Neural progenitor cell (in vitro differentiated cells): ENCODE data around the gene PREP. TPM values are rescaled to one million over a fixed set of nuclear protein-coding genes. Genes with fewer than 3 reads are reported as not detected.

Experiments
- DNase-seq: peaks from one replicate; pipeline ENCODE4 v3.0.0-alpha.2; 2016; ENCODE audit warnings: low spot score
- H2AFZ ChIP-seq: fragments of 200-600 bp; sonication (generic); replicated peaks from 2 replicates; pipeline ENCODE4 v1.6.1; 2016; ENCODE audit warnings: antibody characterized with exemption
- H3F3A ChIP-seq: fragments of 200-600 bp; sonication (generic); 2 replicates; pipeline ENCODE4 v1.6.1; 2016; ENCODE audit warnings: antibody characterized with exemption, low read depth
- H3K27ac ChIP-seq: fragments of 200-600 bp; sonication (generic); 2 replicates; pipeline ENCODE4 v1.5.1; 2016; ENCODE audit warnings: mild to moderate bottlenecking
- H3K27me3 ChIP-seq: fragments of 200-600 bp; sonication (generic); 2 replicates; pipeline ENCODE4 v1.6.1; 2016; ENCODE audit warnings: mild to moderate bottlenecking, moderate library complexity
- H3K36me3 ChIP-seq: fragments of 200-600 bp; sonication (generic); 2 replicates; pipeline ENCODE4 v1.5.1; 2016
- H3K4me1 ChIP-seq: fragments of 200-600 bp; sonication (generic); 2 replicates; pipeline ENCODE4 v1.6.1; 2016; ENCODE audit warnings: mixed run types
- H3K4me2 ChIP-seq: fragments of 200-600 bp; sonication (generic); 2 replicates; pipeline ENCODE4 v1.6.1; 2016
- H3K4me3 ChIP-seq: fragments of 200-600 bp; sonication (generic); 2 replicates; pipeline ENCODE4 v1.5.1; 2016
- H3K79me2 ChIP-seq: fragments of 200-600 bp; sonication (generic); 2 replicates; pipeline ENCODE4 v1.6.1; 2016; ENCODE audit warnings: low read depth
- H3K9ac ChIP-seq: fragments of 200-600 bp; sonication (generic); 2 replicates; pipeline ENCODE4 v1.6.1; 2016
- H3K9me3 ChIP-seq: fragments of 200-600 bp; sonication (generic); 2 replicates; pipeline ENCODE4 v1.5.1; 2016; ENCODE audit warnings: low read depth
- H4K20me1 ChIP-seq: fragments of 200-600 bp; sonication (generic); 2 replicates; pipeline ENCODE4 v1.6.1; 2016; ENCODE audit warnings: low read depth
- H3K27ac Mint-ChIP-seq: 3 replicates; pipeline ENCODE4 v1.8.0; 2021; ENCODE audit warnings: mixed read lengths
- H3K27me3 Mint-ChIP-seq: 2 replicates; pipeline ENCODE4 v1.8.0; 2022; ENCODE audit warnings: low read depth, mild to moderate bottlenecking, inconsistent platforms, moderate library complexity, mixed read lengths; ENCODE audit not compliant: insufficient read depth
- H3K36me3 Mint-ChIP-seq: 3 replicates; pipeline ENCODE4 v1.8.0; 2021; ENCODE audit warnings: mixed read lengths
- H3K4me1 Mint-ChIP-seq: 3 replicates; pipeline ENCODE4 v1.8.0; 2021; ENCODE audit warnings: mixed read lengths
- H3K4me3 Mint-ChIP-seq: 3 replicates; pipeline ENCODE4 v1.8.0; 2021; ENCODE audit warnings: mild to moderate bottlenecking, moderate library complexity, mixed read lengths
- H3K9me3 Mint-ChIP-seq: 3 replicates; pipeline ENCODE4 v1.8.0; 2020; ENCODE audit warnings: mixed read lengths
- CTCF ChIP-seq: fragments of 200-600 bp; sonication (generic); IDR thresholded peaks from 2 replicates; pipeline ENCODE4 v1.5.1; 2017; ENCODE audit warnings: antibody characterized with exemption, mild to moderate bottlenecking
- EZH2 ChIP-seq: fragments of 200-600 bp; sonication (generic); IDR thresholded peaks from 2 replicates; pipeline ENCODE4 v1.6.1; 2017; ENCODE audit warnings: antibody characterized with exemption, mild to moderate bottlenecking, moderate library complexity
- EZH2phosphoT487 ChIP-seq: fragments of 200-600 bp; sonication (generic); IDR thresholded peaks from 2 replicates; pipeline ENCODE4 v1.6.1; 2017; ENCODE audit warnings: antibody characterized with exemption
- total RNA-seq: library from RNA; depleted of rRNA; stranded (reverse); fragments of >200 nt; gene quantifications from 2 replicates; pipeline ENCODE4 v1.2.3, GENCODE V29; 2015; ENCODE audit warnings: low replicate concordance

PREP gene
- total RNA-seq, 1 donor from 2014 or later = 28.6 TPM

GRCh38 chr6:105282631-105283585, 120.0 kb downstream of the PREP start:
- Mint-ChIP-seq H3K9me3 (no peaks in the 10 kb centered on the region), H3K27ac (no peak overlapping the region), H3K27me3 (no peaks in the 10 kb centered on the region), H3K4me3 (no peak overlapping the region), H3K4me1 (peaks cover 2% of the 10 kb centered on the region), H3K36me3 (peaks cover 36% of the 10 kb centered on the region)
- Histone ChIP-seq H4K20me1 (no peaks in the 10 kb centered on the region), H3K36me3 (no peaks in the 10 kb centered on the region), H2AFZ (no peak overlapping the region), H3K27ac (no peak overlapping the region), H3K79me2 (no peaks in the 10 kb centered on the region), H3K9ac (no peak overlapping the region), H3K27me3 (no peaks in the 10 kb centered on the region), H3K4me3 (no peak overlapping the region), H3K4me1 (no peaks in the 10 kb centered on the region), H3K9me3 (no peaks in the 10 kb centered on the region), H3K4me2 (no peak overlapping the region), H3F3A (no peaks in the 10 kb centered on the region)
- TF ChIP-seq EZH2phosphoT487 = no peak
- TF ChIP-seq EZH2 = no peak
- no peak for TF ChIP-seq CTCF
- no peak for DNase-seq

GRCh38 chr6:105280033-105280432, 122.8 kb downstream of the PREP start:
- H3K4me3 Mint-ChIP-seq = no peak overlapping the region
- Histone ChIP-seq H3K27me3 (no peaks in the 10 kb centered on the region), H4K20me1 (no peaks in the 10 kb centered on the region), H3K4me2 (no peak overlapping the region), H3K9ac (no peak overlapping the region), H3K27ac (no peak overlapping the region), H3K36me3 (no peaks in the 10 kb centered on the region), H3F3A (no peaks in the 10 kb centered on the region), H3K9me3 (no peaks in the 10 kb centered on the region), H3K79me2 (no peaks in the 10 kb centered on the region), H2AFZ (no peak overlapping the region), H3K4me3 (no peak overlapping the region), H3K4me1 (no peaks in the 10 kb centered on the region)
- H3K4me1 Mint-ChIP-seq = peaks cover 2% of the 10 kb centered on the region
- H3K27me3 Mint-ChIP-seq = no peaks in the 10 kb centered on the region
- H3K36me3 Mint-ChIP-seq = peaks cover 40% of the 10 kb centered on the region
- no peak for TF ChIP-seq EZH2
- no peak for TF ChIP-seq CTCF
- no peak for TF ChIP-seq EZH2phosphoT487
- H3K9me3 Mint-ChIP-seq = no peaks in the 10 kb centered on the region
- DNase-seq = no peak
- H3K27ac Mint-ChIP-seq = no peak overlapping the region

- H3K4me3 Mint-ChIP-seq = no peak overlapping the region
Measured at GRCh38 chr6:105279463-105279862, 123.4 kb downstream of the PREP start.

More at GRCh38 chr6:105279463-105279862, 123.4 kb downstream of the PREP start:
- H3K4me2 ChIP-seq = no peak overlapping the region
- TF ChIP-seq CTCF = no peak
- TF ChIP-seq EZH2 = no peak
- TF ChIP-seq EZH2phosphoT487 = no peak
- H3K36me3 Mint-ChIP-seq = peaks cover 37% of the 10 kb centered on the region
- H3K9me3 ChIP-seq = no peaks in the 10 kb centered on the region
- H3K27me3 ChIP-seq = no peaks in the 10 kb centered on the region
- H3K27me3 Mint-ChIP-seq = no peaks in the 10 kb centered on the region
- no peak overlapping the region for H3K27ac Mint-ChIP-seq
- no peaks in the 10 kb centered on the region for H3K9me3 Mint-ChIP-seq
- no peaks in the 10 kb centered on the region for H3F3A ChIP-seq
- H3K36me3 ChIP-seq = no peaks in the 10 kb centered on the region
- no peaks in the 10 kb centered on the region for H4K20me1 ChIP-seq
- H3K79me2 ChIP-seq = no peaks in the 10 kb centered on the region
- H3K27ac ChIP-seq = no peak overlapping the region
- no peak overlapping the region for H2AFZ ChIP-seq
- H3K4me3 ChIP-seq = no peak overlapping the region
- no peak overlapping the region for H3K9ac ChIP-seq
- H3K4me1 ChIP-seq = no peaks in the 10 kb centered on the region
- DNase-seq = no peak
- peaks cover 2% of the 10 kb centered on the region for H3K4me1 Mint-ChIP-seq
